Upper lobe of right lung (tissue), 1 donor: ENCODE results near the gene LPCAT1. TPM values are rescaled to one million over a fixed set of nuclear protein-coding genes. Genes with fewer than 3 reads are reported as not detected.
A peak's percentile ranks its signal among the peaks of the same experiment; 100 is the strongest.
"Not testable (repeated sequence)": the region's sequence is repeated elsewhere in the genome, so short reads cannot be mapped to it uniquely, and the experiment has no call there.

Experiments used
- ATAC-seq: fragments of 200-7000 bp; cut with Tn5 transposase; one replicate; pipeline ENCODE4 v1.9.1; 2020; ENCODE audit warnings: mild to moderate bottlenecking, moderate library complexity
- DNase-seq: peaks from one replicate; pipeline ENCODE4 v3.0.0-alpha.2; 2020
- H3K27ac ChIP-seq: fragments of 200-600 bp; one replicate; pipeline ENCODE4 v1.8.0; 2022
- H3K27me3 ChIP-seq: fragments of 200-600 bp; one replicate; pipeline ENCODE4 v1.8.0; 2022; ENCODE audit warnings: mild to moderate bottlenecking
- H3K36me3 ChIP-seq: fragments of 200-600 bp; one replicate; pipeline ENCODE4 v1.8.0; 2022
- H3K4me1 ChIP-seq: fragments of 200-600 bp; one replicate; pipeline ENCODE4 v1.8.0; 2022
- H3K4me3 ChIP-seq: fragments of 200-600 bp; one replicate; pipeline ENCODE4 v1.8.0; 2022; ENCODE audit warnings: mild to moderate bottlenecking
- H3K9me3 ChIP-seq: fragments of 200-600 bp; one replicate; pipeline ENCODE4 v1.8.0; 2022
- CTCF ChIP-seq: fragments of 200-600 bp; IDR thresholded peaks from one replicate; pipeline ENCODE4 v1.8.0; 2022; ENCODE audit warnings: antibody characterized with exemption
- intact Hi-C: fragments of 100-400 bp; cut with DNase I; formaldehyde crosslinking; loops from one replicate; pipeline ENCODE4 v1.11.0; 2022
- total RNA-seq: library from RNA; stranded (reverse); fragmentation: NEBNext Ultra II Directional; extraction: Animal tissue kit (Norgen Biotek cat#: 25700); gene quantifications from one replicate; pipeline ENCODE4 v1.2.1, GENCODE V29; 2021
- donor health status: DM: no; HTN: yes; CAD: no; lungs with severe emphysema.

The LPCAT1 gene
- total RNA-seq, 1 donor from 2014 or later = 690 TPM

GRCh38 chr5:1507014-1507375, 16.8 kb downstream of the LPCAT1 start:
- peaks cover 56% of the 10 kb centered on the region for H3K4me1 ChIP-seq

GRCh38 chr5:1506242-1507013, 17.3 kb downstream of the LPCAT1 start:
- no peak overlapping the region for H3K4me3 ChIP-seq
- H3K27me3 ChIP-seq = no peaks in the 10 kb centered on the region
- H3K4me1 ChIP-seq = peaks cover 58% of the 10 kb centered on the region
- H3K36me3 ChIP-seq = peaks cover 16% of the 10 kb centered on the region
- TF ChIP-seq CTCF = no peak
- DNase-seq = peak; percentile 56
- no peaks in the 10 kb centered on the region for H3K9me3 ChIP-seq
- no peak for ATAC-seq
- intact Hi-C loops = no loop called here
- no peak overlapping the region for H3K27ac ChIP-seq

More at GRCh38 chr5:1507014-1507375, 16.8 kb downstream of the LPCAT1 start:
- intact Hi-C loops = no loop called here
- TF ChIP-seq CTCF = no peak
- DNase-seq (no peak), ATAC-seq (no peak)
- Histone ChIP-seq H3K27me3 (no peaks in the 10 kb centered on the region), H3K4me3 (no peak overlapping the region), H3K27ac (no peak overlapping the region), H3K9me3 (no peaks in the 10 kb centered on the region), H3K36me3 (peaks cover 22% of the 10 kb centered on the region)

GRCh38 chr5:1505506-1506241, 18.1 kb downstream of the LPCAT1 start:
- no peaks in the 10 kb centered on the region for H3K27me3 ChIP-seq

GRCh38 chr5:1505089-1505488, 18.7 kb downstream of the LPCAT1 start:
- H3K4me3 ChIP-seq, intact Hi-C loops, H3K27ac ChIP-seq, H3K9me3 ChIP-seq, H3K27me3 ChIP-seq, DNase-seq, ATAC-seq: not testable (repeated sequence)
- H3K4me1 ChIP-seq = peaks cover 70% of the 10 kb centered on the region
- peaks cover 17% of the 10 kb centered on the region for H3K36me3 ChIP-seq

More at GRCh38 chr5:1505506-1506241, 18.1 kb downstream of the LPCAT1 start:
- no peak for TF ChIP-seq CTCF
- peaks cover 65% of the 10 kb centered on the region for H3K4me1 ChIP-seq
- no peak overlapping the region for H3K27ac ChIP-seq
- no peaks in the 10 kb centered on the region for H3K9me3 ChIP-seq
- peaks cover 17% of the 10 kb centered on the region for H3K36me3 ChIP-seq
- DNase-seq (no peak), ATAC-seq (peak; percentile 21)
- H3K4me3 ChIP-seq = no peak overlapping the region
- intact Hi-C loops = no loop called here

GRCh38 chr5:1504617-1505016, 19.1 kb downstream of the LPCAT1 start:
- DNase-seq = no peak

More at GRCh38 chr5:1504617-1505016, 19.1 kb downstream of the LPCAT1 start:
- H3K27me3 ChIP-seq = no peaks in the 10 kb centered on the region
- H3K36me3 ChIP-seq = peaks cover 21% of the 10 kb centered on the region
- H3K4me1 ChIP-seq = peaks cover 75% of the 10 kb centered on the region
- ATAC-seq = no peak
- no peak for TF ChIP-seq CTCF
- no peak overlapping the region for H3K4me3 ChIP-seq
- no peaks in the 10 kb centered on the region for H3K9me3 ChIP-seq
- no peak overlapping the region for H3K27ac ChIP-seq
- intact Hi-C loops = no loop called here
